HG02759 (cell line): Measurements from ENCODE around the gene SLAMF1.

Source experiments
- ATAC-seq: cut with Tn5 transposase; IDR thresholded peaks from one replicate; pipeline ENCODE4 v1.9.1; 2021; ENCODE audit warnings: mild to moderate bottlenecking, moderate library complexity; ENCODE audit not compliant: unreplicated experiment

Gene SLAMF1

DNA sequence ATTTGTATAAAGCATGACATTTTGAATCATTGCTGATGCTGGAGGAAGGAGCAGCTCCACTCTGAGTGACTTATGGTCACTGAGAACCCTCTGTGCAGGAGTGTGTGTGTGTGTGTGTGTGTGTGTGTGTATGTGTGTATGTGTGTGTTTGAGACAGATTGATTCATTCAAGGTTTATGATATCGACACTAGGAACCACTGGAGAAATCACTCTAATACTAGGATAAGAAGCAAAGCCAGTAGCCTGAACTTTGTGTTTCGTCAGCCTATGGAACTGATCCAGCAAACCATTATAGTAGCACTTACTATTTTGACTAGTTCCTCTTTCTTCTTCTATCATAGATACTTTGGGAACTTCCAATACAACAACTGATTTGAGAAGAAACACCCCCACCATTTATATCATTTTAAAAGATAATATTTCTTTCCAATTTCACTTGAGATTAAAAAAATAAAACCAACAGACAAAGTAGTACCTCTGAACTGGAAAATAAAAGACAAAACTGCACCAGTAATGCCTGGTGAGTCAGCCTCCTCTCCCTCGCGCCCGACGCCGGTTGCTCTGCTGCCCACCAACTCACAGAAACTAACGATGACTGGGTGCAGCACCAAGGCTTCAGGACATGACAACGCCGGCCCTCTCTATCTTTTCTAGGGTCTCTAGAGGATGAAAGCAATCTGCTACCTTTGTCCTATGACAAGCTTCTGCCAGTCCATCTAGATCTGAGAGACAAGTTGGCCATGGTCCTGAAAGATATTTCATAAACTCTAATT lies 20.9 kb downstream of the SLAMF1 start:
- ATAC-seq = no peak

DNA sequence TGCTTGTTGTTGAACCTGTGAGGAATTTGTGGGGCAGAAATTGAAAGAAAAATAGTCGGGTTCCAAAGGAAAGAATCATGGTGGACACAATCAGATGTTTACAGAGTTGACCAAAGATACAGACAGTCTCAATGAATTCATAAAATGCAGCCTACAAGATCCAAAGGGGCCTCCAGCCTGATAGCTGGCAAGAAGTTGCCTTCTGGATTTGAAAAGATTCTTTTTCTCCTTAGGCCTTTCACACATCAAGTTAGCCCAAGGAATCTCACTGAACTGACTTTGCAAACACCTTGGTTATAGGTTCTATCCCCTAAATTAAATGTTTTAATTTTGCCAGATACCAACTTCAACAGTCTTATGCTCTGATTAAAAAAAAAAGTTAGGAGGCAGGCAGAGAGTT lies 21.5 kb downstream of the SLAMF1 start:
- ATAC-seq = no peak

DNA sequence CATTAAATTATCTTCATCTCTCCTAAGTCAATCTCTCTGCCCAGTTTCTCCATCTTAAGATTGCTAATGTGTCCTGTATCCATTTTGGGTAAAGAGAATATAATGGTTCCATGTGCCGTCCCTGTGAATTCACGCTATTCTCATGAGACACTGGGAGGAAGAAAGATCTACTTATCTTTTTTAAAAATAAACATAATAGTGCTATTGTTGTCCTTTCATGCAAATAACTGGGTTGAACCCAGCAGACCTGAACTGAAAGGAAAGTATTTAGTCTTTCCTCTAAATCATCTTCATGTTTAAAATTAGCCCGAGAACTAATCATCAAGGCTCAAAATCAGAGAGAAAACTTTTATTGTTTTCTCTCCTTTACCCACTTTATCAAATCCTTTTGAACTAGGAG lies 22.4 kb downstream of the SLAMF1 start:
- no peak for ATAC-seq

DNA sequence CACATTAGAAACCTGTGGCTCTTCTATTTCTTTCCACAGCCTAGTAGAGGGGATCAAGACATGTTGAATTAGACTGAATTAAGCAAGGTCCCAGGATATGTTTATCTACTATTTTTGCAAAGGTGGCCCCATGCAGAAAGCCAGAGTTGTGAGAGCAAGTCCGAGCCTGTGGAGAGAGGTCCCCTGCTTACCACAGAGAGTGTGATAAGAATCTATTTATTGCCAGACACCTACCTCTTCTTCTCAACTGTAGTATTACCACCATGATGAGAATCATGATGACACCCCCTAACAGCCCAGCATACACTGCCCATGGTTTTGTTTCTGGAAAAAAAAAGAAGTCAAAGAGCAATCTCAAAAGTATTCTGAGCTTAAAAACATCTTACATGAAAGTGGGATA lies 23.0 kb downstream of the SLAMF1 start:
- ATAC-seq = no peak

DNA sequence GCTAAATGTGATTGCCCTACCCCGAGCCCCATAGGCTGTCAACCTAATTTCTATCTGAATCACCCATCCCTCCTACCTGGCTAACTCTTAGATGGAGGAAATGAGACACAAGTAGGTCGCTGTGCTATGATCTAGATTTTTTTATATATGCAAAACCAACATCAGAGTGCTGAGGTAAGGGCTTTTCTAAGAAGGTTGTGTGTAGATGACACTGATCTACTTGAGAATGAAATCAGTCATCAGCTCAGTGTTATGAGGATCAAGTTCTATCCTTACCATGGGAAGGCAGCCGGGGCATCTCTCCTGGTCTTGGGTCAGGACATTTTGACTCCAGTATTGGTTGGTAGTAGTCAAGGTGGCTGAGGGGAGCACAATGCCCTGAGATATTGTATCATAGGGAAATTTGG lies 23.6 kb downstream of the SLAMF1 start:
- ATAC-seq = no peak

DNA sequence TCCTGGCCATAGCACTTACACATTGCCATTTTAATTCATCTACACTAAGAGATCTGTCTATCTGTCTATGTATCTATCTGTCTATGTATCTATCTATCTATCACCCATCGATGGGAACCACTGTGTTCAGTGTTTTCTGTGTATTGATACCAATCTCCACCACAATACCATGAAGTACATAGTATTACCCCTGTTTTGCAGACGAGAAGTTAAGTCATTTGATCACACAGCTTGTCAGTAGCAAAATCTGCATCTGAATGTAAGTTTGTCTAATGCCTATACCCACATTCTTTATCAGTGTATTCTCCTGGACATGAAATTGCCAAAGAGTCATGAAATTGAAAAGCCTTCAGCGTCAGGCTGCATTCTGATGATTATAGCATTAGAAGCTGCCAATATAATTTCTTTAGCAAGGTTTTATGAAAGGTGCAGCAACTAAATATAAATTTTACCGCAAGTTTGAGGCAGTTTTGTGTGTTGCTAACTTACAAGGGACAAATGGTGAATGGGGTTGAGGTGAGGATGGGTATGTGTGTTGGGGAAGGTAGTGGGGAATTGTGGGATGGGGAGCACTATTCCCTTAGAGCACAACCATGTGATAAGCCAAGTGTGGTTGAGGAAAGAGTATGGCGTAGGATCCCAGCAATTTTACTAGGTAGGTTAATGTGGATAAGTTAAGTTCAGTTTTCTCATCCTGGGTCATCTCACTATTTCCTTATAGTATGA lies 24.2 kb downstream of the SLAMF1 start:
- no peak for ATAC-seq

DNA sequence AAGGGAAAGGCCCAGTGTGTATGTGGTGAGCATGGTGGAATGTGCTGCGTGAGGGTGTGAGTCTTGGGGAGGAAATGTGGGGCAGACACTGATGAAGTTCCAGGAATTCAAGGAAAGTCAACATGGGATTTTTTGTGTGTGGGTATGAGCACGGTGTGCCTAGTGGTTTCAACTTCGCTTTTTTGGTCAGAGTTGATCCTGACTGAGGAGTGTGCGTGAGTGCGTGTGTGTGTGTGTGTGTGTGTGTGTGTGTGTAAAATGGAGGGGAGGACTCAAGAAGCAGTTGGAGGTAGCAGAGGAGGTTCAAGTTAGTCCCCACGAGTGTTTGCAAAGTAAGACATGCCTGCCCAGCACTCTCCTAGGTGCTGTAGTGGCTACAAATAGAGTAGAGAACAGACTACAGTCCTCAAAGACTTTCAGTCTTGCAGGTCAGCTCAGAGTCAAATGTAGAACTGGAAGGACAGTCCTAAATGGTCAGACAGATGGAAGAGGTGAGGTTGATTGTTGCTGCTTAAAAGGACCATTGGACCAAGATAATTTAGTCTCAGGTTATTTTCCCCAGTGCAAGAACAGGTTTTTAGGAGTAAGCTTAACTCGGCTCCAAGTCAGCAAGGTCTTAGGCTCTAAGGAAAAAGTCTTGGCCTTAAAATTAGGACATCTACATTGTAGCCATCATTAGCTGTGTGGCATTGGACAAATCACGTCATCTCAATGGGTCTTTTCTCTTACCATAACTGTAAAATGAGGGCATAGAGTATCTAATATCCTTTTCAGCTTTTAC lies 25.0 kb downstream of the SLAMF1 start:
- no peak for ATAC-seq

DNA sequence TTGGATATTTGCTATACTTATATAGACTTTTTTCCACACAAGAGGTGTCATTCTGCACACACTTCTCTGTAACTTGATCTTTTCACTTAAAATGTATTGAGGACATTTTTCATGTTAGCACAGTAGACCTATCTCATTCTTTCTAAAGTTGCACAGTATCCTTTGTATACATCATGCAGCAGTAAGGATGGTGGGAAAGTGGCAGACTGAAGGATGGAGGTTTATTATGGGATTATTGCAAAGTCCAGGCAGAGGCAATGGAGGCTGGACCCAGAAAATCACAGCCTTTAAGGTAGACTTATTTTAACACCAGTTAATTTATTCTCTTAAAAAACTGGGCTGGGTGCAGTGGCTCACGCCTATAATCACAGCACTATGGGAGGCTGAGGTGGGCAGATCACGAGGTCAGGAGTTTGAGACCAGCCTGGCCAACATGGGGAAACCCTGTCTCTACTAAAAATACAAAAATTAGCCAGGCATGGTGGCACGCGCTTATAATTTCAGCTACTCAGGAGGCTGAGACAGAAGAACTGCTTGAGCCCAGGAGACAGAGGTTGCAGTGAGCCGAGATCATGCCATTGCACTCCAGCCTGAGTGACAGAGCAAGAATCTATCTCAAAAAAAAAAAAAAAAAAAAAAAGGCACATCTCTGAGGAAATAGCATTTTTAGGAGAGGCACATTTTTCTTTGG lies 25.8 kb downstream of the SLAMF1 start:
- no peak for ATAC-seq

DNA sequence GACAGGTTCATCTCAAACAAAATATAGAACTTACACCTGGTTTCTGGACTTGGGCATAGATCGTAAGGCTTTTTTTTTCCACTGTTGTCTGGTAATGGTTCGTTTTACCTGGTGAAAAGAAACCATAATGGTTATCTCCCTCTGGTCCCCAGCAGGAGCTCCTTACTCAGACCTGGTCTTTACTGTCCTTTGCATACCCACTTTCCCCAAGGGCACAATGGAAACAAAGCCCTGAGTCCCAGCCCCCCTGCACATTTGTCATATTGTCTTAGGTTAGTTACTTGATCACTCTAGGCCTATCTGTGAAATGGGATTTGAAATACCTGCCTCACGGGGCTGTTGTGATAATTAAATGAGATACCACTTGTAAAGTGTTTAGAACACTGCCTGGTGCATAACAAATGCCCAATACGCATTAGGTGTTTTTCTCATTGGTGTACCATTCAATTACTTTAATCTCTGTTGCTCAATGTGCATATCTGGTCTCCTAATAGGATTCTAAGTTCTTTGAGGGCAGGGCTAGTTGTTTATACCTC lies 27.0 kb downstream of the SLAMF1 start:
- no peak for ATAC-seq

DNA sequence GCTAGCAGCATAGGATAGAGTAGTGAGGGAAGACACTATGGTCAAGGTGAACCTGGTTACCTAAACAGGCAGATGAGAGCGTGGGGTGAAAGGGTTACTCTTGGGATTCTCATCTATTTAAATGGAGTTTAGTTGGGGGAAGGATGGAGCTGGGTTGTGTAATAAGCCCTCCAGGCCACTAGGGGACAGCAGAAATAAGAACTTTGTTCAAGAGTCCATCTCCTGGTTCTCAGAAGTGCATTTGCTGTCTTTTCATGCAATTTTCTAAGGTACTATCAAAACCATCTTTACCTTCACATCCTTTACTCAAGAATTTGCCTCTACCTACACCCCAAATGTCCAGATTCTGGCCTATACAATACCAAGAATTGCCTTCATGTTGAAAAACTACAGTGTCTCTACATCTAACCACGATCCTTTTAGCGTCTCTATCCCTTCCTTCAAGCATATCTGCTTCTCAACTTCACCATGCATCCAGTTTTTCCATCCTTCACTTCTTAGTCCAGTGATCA lies 28.0 kb downstream of the SLAMF1 start:
- no peak for ATAC-seq

DNA sequence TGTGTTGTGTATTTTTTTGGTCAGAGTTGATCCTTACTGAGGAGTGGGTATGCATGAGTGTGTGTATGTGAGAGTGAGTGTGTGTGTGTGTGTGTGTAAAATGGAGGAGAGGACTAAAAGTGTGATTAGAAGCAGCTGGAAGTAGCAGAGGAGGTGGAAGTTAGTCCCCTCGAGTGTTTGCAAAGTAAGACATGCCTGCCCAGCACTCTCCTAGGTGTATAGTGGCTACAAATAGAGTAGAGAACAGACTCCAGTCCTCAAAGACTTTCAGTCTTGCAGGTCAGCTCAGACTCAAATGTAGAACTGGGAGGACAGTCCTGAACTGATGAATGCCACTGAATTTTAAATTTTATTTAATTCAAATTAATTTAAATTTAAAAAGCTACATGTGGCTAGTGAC lies 28.5 kb downstream of the SLAMF1 start:
- no peak for ATAC-seq

DNA sequence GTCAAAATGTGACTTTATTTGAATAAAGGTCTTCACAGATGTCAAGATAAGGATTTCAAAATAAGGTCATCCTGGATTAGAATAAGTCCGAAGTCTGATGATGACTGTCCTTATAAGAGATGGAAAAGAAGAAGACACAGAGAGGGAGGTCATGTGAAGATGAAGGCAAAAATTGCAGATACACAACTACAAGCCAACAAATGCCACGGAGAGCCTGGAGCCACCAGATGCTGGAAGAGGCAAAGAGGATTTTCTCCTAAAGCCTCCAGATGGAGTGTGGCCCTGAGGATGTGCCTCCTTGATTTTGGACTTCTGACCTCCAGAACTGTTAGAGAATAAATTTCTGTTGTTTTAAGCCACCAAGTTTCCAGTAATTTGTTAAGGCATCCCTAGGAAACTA lies 31.2 kb downstream of the SLAMF1 start:
- ATAC-seq = no peak

DNA sequence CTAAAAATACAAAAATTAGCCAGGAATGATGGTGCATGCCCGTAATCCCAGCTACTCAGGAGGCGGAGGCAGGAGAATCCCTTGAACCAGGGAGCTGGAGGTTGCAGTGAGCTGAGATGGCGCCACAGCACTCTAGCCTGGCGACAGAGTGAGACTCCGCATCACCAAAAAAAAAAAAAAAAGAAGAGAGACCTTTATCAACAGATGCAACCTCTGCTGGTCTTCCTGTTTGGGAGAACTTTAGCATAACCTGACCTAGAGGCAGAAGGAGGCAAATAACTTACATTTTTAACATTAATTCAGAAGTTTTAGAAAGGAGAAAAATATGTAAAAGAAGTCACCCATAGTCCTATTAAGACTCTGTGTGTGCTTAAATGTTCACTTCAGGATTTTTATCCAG lies 32.4 kb downstream of the SLAMF1 start:
- ATAC-seq = no peak

DNA sequence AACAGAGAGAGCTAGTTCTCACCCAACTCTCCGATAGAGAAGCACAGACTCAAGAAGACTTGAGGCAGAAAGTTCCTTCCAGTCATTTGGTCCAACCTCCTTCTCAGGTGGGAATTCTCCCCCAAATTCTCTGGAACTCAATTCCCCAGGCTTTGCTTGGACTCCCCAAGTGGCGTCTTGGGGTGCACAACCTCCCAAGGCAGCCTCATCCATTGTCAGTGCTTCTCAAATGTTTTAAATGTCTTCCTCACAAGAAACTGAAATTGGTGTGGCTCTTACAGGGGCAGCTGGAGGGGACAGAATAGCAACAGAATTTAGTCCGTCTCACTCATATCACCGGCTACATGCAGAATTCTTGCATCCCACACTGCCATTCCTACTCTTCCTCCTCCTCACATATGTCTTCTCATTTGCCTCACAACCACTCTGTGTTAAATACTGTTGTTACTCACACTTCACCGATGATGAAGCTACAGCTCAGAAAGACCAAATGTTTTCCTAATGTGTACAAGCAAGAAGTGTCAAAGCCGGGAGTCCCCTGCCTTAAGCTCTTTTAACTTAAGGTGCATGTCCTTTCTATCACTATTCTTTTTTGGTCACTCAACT lies 34.1 kb downstream of the SLAMF1 start:
- ATAC-seq = no peak

DNA sequence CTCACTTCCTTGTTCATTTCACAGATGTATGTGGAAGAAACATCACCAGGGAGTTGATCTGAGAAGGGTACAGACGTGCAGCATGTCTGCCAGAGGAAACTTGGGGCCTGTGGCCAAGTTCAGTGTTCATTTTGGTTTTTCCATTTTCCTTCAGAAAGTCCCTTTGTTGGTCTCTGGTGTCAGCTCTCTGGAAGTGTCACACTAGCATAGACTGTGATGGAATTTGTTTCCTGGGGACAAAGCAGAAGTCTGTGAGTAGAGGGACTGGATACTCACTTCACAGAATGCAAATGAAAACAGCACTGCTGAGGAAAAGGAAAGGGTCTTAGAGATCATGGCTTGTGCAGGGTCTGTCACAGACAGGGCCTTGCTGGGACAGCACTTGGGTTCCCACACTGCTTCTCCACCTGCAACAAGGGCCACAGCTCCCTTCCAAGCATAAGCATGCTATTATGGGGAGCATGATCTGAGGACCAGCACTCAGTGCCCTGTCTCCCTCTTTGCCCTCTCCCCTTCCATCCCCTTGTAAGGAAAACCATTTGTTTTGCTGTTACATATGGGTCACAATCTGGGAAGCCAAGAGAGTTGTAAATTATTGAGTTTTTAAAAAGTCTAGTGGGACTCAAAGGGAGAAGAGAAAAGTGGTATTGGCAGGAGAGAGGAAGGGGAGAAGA lies 36.1 kb downstream of the SLAMF1 start:
- no peak for ATAC-seq

DNA sequence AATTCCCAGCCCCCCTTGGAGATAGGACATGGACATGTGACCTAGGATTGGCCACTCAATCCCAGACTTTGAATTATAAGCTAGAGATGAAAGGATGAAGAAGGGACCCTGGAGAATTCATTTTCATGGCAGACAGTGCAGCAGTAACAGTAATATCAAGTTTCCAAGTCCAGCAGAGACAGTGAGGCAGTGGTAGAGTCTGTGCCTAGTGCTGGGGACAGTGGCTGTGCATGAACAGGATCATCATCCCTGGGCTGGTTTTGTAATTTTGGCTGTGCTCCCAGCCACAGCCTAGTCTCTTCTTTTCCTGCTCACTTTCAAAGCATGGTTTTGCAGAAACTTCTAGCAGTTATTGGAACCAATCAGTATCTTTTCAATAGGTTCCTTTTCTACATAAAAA lies 37.9 kb downstream of the SLAMF1 start:
- no peak for ATAC-seq

DNA sequence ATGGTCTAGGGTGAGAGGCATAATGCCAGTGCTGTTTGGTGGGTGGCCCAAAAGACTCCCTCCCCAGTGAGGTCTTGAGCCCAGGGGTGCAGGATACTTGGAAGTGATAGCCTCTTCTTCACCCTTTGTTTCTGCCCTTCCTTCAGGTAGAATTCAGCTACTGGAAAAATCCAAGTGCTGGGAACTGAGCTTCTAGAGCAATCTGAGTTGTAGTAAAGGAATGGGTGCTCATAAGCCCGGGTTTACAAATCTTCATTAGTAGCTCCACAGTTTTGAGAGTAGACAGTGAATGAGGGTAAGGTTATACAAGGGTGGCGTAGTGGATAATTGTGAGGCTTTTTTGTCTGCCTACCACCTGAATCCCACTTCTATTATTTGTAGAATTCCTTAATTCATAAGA lies 38.3 kb downstream of the SLAMF1 start:
- ATAC-seq = no peak

DNA sequence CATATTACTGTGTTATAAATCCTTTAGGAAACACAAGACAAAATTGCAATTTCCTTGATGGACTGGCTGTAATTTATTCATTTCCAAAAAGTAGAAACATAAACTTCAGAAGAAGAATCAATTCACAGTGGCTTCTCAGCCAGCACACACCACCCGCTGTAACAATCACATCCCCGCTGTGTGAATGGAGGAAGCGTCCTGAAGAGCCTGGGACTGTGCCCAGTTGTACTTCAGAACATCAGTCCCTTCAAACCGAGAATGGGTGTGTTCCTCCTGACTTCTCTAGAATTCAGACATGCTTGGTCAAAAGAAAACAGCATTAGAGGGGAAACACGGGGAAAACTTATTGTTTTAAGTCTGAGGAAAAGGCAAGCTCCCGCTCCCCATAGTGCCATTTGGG lies 38.8 kb downstream of the SLAMF1 start:
- no peak for ATAC-seq

DNA sequence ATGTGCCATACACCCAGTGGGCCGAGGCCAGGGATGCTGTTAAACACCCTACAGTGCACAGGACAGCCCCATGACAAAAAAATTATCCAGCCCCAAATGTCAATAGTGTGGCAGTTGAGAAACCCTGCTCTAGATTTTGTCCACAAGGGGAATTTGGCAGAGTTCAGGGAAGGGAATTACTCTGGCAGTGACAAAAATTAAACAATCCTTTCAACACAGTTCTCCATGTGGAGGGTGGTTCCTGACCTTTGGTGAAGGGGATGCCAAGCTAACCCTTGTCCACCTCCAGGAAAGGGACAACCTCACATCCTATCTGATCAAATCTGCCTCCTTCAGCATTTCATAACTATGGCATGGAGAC lies 39.2 kb downstream of the SLAMF1 start:
- peak; percentile 5 for ATAC-seq
